Astrocyte (in vitro differentiated cells and primary cell): ENCODE results near the gene PLSCR3. TPM values are rescaled to one million over a fixed set of nuclear protein-coding genes. Genes with fewer than 3 reads are reported as not detected.

Experiments used
- DNase-seq: peaks from one replicate; pipeline ENCODE4 v3.0.0-alpha.2; 2010; ENCODE audit warnings: low read depth
- FAIRE-seq: peaks from 2 replicates; lab custom pipeline; 2011; peaks lifted over from hg19 to GRCh38; lab: Jason Lieb, UNC
- H2AFZ ChIP-seq: 2 replicates; pipeline ENCODE4 v1.6.0; 2012; ENCODE audit warnings: low read depth, low read length, inconsistent platforms
- H3K27ac ChIP-seq: 2 replicates; pipeline ENCODE4 v1.5.1; 2011; ENCODE audit warnings: low read depth, low read length, inconsistent platforms
- H3K27me3 ChIP-seq: 2 replicates; pipeline ENCODE4 v1.6.0; 2011; ENCODE audit warnings: low read length, inconsistent platforms; ENCODE audit not compliant: insufficient read depth
- H3K36me3 ChIP-seq: 2 replicates; pipeline ENCODE4 v1.5.1; 2011; ENCODE audit warnings: low read length, inconsistent platforms; ENCODE audit not compliant: insufficient read depth
- H3K4me1 ChIP-seq: 2 replicates; pipeline ENCODE4 v1.5.1; 2011; ENCODE audit warnings: low read length, inconsistent platforms; ENCODE audit not compliant: insufficient read depth
- H3K4me2 ChIP-seq: 2 replicates; pipeline ENCODE4 v1.6.0; 2012; ENCODE audit warnings: low read length, inconsistent platforms
- H3K4me3 ChIP-seq: 2 replicates; pipeline ENCODE4 v1.5.1; 2011; ENCODE audit warnings: low read depth, mild to moderate bottlenecking, low read length, inconsistent platforms; ENCODE audit not compliant: insufficient read depth
- H3K79me2 ChIP-seq: 2 replicates; pipeline ENCODE4 v1.6.0; 2012; ENCODE audit warnings: mild to moderate bottlenecking, low read length, inconsistent platforms; ENCODE audit not compliant: insufficient read depth
- H3K9ac ChIP-seq: 2 replicates; pipeline ENCODE4 v1.6.0; 2012; ENCODE audit warnings: mild to moderate bottlenecking, low read length, inconsistent platforms
- H3K9me3 ChIP-seq: 2 replicates; pipeline ENCODE4 v1.5.1; 2012; ENCODE audit warnings: low read depth, mild to moderate bottlenecking, low read length, inconsistent platforms; ENCODE audit not compliant: insufficient read depth
- H4K20me1 ChIP-seq: 2 replicates; pipeline ENCODE4 v1.6.0; 2012; ENCODE audit warnings: low read length, inconsistent platforms; ENCODE audit not compliant: insufficient read depth
- H3K27ac Mint-ChIP-seq: one replicate; pipeline ENCODE4 v1.8.0; 2021; ENCODE audit warnings: mild to moderate bottlenecking, mixed read lengths; ENCODE audit not compliant: unreplicated experiment
- H3K27me3 Mint-ChIP-seq: one replicate; pipeline ENCODE4 v1.8.0; 2021; ENCODE audit warnings: low read depth, mixed read lengths; ENCODE audit not compliant: unreplicated experiment
- H3K36me3 Mint-ChIP-seq: one replicate; pipeline ENCODE4 v1.8.0; 2021; ENCODE audit warnings: low read depth, mixed read lengths; ENCODE audit not compliant: unreplicated experiment
- H3K4me1 Mint-ChIP-seq: one replicate; pipeline ENCODE4 v1.8.0; 2021; ENCODE audit warnings: low read depth, mixed read lengths; ENCODE audit not compliant: unreplicated experiment
- H3K4me3 Mint-ChIP-seq: one replicate; pipeline ENCODE4 v1.8.0; 2021; ENCODE audit warnings: mild to moderate bottlenecking, moderate library complexity, mixed read lengths; ENCODE audit not compliant: unreplicated experiment
- H3K9me3 Mint-ChIP-seq: one replicate; pipeline ENCODE4 v1.8.0; 2021; ENCODE audit warnings: mild to moderate bottlenecking, mixed read lengths; ENCODE audit not compliant: unreplicated experiment
- CTCF ChIP-seq: IDR thresholded peaks from 2 replicates; pipeline ENCODE4 v1.5.1; 2011; ENCODE audit warnings: low read depth, mild to moderate bottlenecking, inconsistent platforms, low read length, moderate library complexity; ENCODE audit not compliant: insufficient read depth
- EZH2 ChIP-seq: IDR thresholded peaks from 2 replicates; pipeline ENCODE4 v1.6.1; 2012; ENCODE audit warnings: mild to moderate bottlenecking, low read length, inconsistent platforms; ENCODE audit not compliant: insufficient read depth
- total RNA-seq: library from RNA; stranded (reverse); gene quantifications from 2 replicates; pipeline ENCODE4 v1.2.1, GENCODE V29; 2021

PLSCR3 gene
- total RNA-seq, 1 donor from 2014 or later: 67.6 TPM

GRCh38 chr17:7414837-7415236 is 20.5 kb upstream of the PLSCR3 start:
- H4K20me1 ChIP-seq: peaks cover 24% of the 10 kb centered on the region
- Mint-ChIP-seq H3K36me3 (peaks cover 38% of the 10 kb centered on the region), H3K27ac (no peak overlapping the region), H3K9me3 (no peaks in the 10 kb centered on the region), H3K4me3 (no peak overlapping the region), H3K4me1 (peaks cover 4% of the 10 kb centered on the region), H3K27me3 (no peaks in the 10 kb centered on the region)
- H3K79me2 ChIP-seq: no peaks in the 10 kb centered on the region
- peaks cover 8% of the 10 kb centered on the region for H3K4me1 ChIP-seq
- DNase-seq (no peak), FAIRE-seq (no peak)
- no peaks in the 10 kb centered on the region for H3K9me3 ChIP-seq
- no peaks in the 10 kb centered on the region for H3K27me3 ChIP-seq
- H3K4me2 ChIP-seq: no peak overlapping the region
- no peak for TF ChIP-seq CTCF
- no peak for TF ChIP-seq EZH2
- H3K36me3 ChIP-seq: no peaks in the 10 kb centered on the region
- H2AFZ ChIP-seq: no peak overlapping the region
- no peak overlapping the region for H3K27ac ChIP-seq
- H3K9ac ChIP-seq: no peak overlapping the region
- H3K4me3 ChIP-seq: no peak overlapping the region

GRCh38 chr17:7413346-7413985 is 19.1 kb upstream of the PLSCR3 start:
- Histone ChIP-seq H3K4me2 (peak overlapping the region; percentile 11), H4K20me1 (peaks cover 13% of the 10 kb centered on the region), H3K9ac (no peak overlapping the region), H3K79me2 (no peaks in the 10 kb centered on the region), H3K27me3 (no peaks in the 10 kb centered on the region), H2AFZ (no peak overlapping the region), H3K4me1 (peaks cover 8% of the 10 kb centered on the region), H3K27ac (no peak overlapping the region), H3K36me3 (peaks cover 3% of the 10 kb centered on the region), H3K9me3 (no peaks in the 10 kb centered on the region), H3K4me3 (no peak overlapping the region)
- Mint-ChIP-seq H3K9me3 (no peaks in the 10 kb centered on the region), H3K27me3 (no peaks in the 10 kb centered on the region), H3K27ac (peak overlapping the region; percentile 34), H3K36me3 (peaks cover 43% of the 10 kb centered on the region), H3K4me3 (no peak overlapping the region), H3K4me1 (peaks cover 4% of the 10 kb centered on the region)
- DNase-seq: peak; percentile 30
- TF ChIP-seq EZH2 (no peak), CTCF (no peak)
- no peak for FAIRE-seq

- Mint-ChIP-seq H3K4me1 (peaks cover 8% of the 10 kb centered on the region), H3K4me3 (no peak overlapping the region), H3K27ac (no peak overlapping the region), H3K27me3 (no peaks in the 10 kb centered on the region), H3K9me3 (no peaks in the 10 kb centered on the region), H3K36me3 (peaks cover 39% of the 10 kb centered on the region)
- no peak overlapping the region for H2AFZ ChIP-seq
- peaks cover 5% of the 10 kb centered on the region for H3K79me2 ChIP-seq
- TF ChIP-seq CTCF: no peak
- no peak for TF ChIP-seq EZH2
- H3K9ac ChIP-seq: no peak overlapping the region
- H3K4me3 ChIP-seq: no peak overlapping the region
- no peaks in the 10 kb centered on the region for H3K9me3 ChIP-seq
- H3K36me3 ChIP-seq: peaks cover 3% of the 10 kb centered on the region
- no peak overlapping the region for H3K27ac ChIP-seq
- DNase-seq: no peak
- no peak for FAIRE-seq
- no peak overlapping the region for H3K4me2 ChIP-seq
- peaks cover 8% of the 10 kb centered on the region for H3K4me1 ChIP-seq
- H3K27me3 ChIP-seq: no peaks in the 10 kb centered on the region
- peaks cover 15% of the 10 kb centered on the region for H4K20me1 ChIP-seq
These were observed 17.1 kb upstream of the PLSCR3 start for GRCh38 chr17:7411427-7411750.
